Stromal cell of bone marrow (primary cell): Measurements from ENCODE around the gene RAET1L.
"Not testable (repeated sequence)": the region's sequence is repeated elsewhere in the genome, so short reads cannot be mapped to it uniquely, and the experiment has no call there.

Source experiments
- DNase-seq: peaks from one replicate; pipeline ENCODE4 v3.0.0-alpha.2; 2012; ENCODE audit warnings: low read depth

The RAET1L gene

GRCh38 chr6:150025201-150025917 is at the start of gene RAET1L:
RAET1L (minus strand) TSS chr6:150025532; CDS start chr6:150025471, 61 bp downstream.
- peak; percentile 21 for DNase-seq

GRCh38 chr6:150075034-150075421 is 49.7 kb upstream of the RAET1L start:
- no peak for DNase-seq

GRCh38 chr6:150074396-150075033 is 49.2 kb upstream of the RAET1L start:
- DNase-seq: not testable (repeated sequence)

GRCh38 chr6:150072201-150072600 is 46.9 kb upstream of the RAET1L start:
- no peak for DNase-seq

- no peak for DNase-seq
Measured at GRCh38 chr6:150070236-150070818, 45.0 kb upstream of the RAET1L start.

GRCh38 chr6:150069706-150070105 is 44.4 kb upstream of the RAET1L start:
- no peak for DNase-seq

- DNase-seq: peak; percentile 94
Measured at GRCh38 chr6:150068720-150069648, 43.7 kb upstream of the RAET1L start, which contains the start of gene ULBP3. ULBP3 (minus strand) TSS chr6:150069121; CDS start chr6:150069066, 55 bp downstream.

GRCh38 chr6:150068151-150068550 is 42.8 kb upstream of the RAET1L start:
- DNase-seq: no peak

GRCh38 chr6:150065083-150065482 is 39.8 kb upstream of the RAET1L start:
- DNase-seq: no peak

GRCh38 chr6:150063640-150064039 is 38.3 kb upstream of the RAET1L start:
- no peak for DNase-seq

- not testable (repeated sequence) for DNase-seq
Measured at GRCh38 chr6:150059973-150060372, 34.6 kb upstream of the RAET1L start.

- DNase-seq: no peak
Measured at GRCh38 chr6:150058986-150059385, 33.7 kb upstream of the RAET1L start.

GRCh38 chr6:150058231-150058792 is 33.0 kb upstream of the RAET1L start:
- DNase-seq: no peak

GRCh38 chr6:150057501-150057951 is 32.2 kb upstream of the RAET1L start:
- no peak for DNase-seq

- DNase-seq: no peak
Measured at GRCh38 chr6:150056916-150057315, 31.6 kb upstream of the RAET1L start.

- no peak for DNase-seq
Measured at GRCh38 chr6:150056156-150056555, 30.8 kb upstream of the RAET1L start.

GRCh38 chr6:150055131-150055530 is 29.8 kb upstream of the RAET1L start:
- DNase-seq: no peak

- no peak for DNase-seq
Measured at GRCh38 chr6:150053450-150053849, 28.1 kb upstream of the RAET1L start.

- no peak for DNase-seq
Measured at GRCh38 chr6:150050846-150051245, 25.5 kb upstream of the RAET1L start.

- no peak for DNase-seq
Measured at GRCh38 chr6:150048099-150048498, 22.8 kb upstream of the RAET1L start.

GRCh38 chr6:150046943-150047342 is 21.6 kb upstream of the RAET1L start:
- no peak for DNase-seq
